Endodermal cell (in vitro differentiated cells): ENCODE results near the gene PHOSPHO1. TPM values are rescaled to one million over a fixed set of nuclear protein-coding genes. Genes with fewer than 3 reads are reported as not detected.

Experiments used
- DNase-seq: peaks from one replicate; pipeline ENCODE4 v3.0.0-alpha.2; 2017
- H3K27ac ChIP-seq: 2 replicates; pipeline ENCODE4 v1.5.1; 2013; ENCODE audit warnings: mild to moderate bottlenecking, low read depth, low read length, moderate library complexity
- H3K27me3 ChIP-seq: 2 replicates; pipeline ENCODE4 v1.6.1; 2013; ENCODE audit warnings: mild to moderate bottlenecking, low read length, moderate library complexity; ENCODE audit not compliant: insufficient read depth, control insufficient read depth, poor library complexity, severe bottlenecking
- H3K36me3 ChIP-seq: 2 replicates; pipeline ENCODE4 v1.7.0; 2013; ENCODE audit warnings: mild to moderate bottlenecking, low read length, moderate library complexity; ENCODE audit not compliant: control insufficient read depth, insufficient read depth
- H3K4me1 ChIP-seq: one replicate; pipeline ENCODE4 v1.7.0; 2013; ENCODE audit warnings: low read length; ENCODE audit not compliant: control insufficient read depth, insufficient read depth
- H3K4me3 ChIP-seq: 2 replicates; pipeline ENCODE4 v1.5.1; 2013; ENCODE audit warnings: mild to moderate bottlenecking, low read length, moderate library complexity
- H3K9ac ChIP-seq: 2 replicates; pipeline ENCODE4 v1.6.1; 2013; ENCODE audit warnings: mild to moderate bottlenecking, low read length, moderate library complexity; ENCODE audit not compliant: poor library complexity, severe bottlenecking; ENCODE audit errors: extremely low read depth
- H3K9me3 ChIP-seq: 2 replicates; pipeline ENCODE4 v1.6.1; 2013; ENCODE audit warnings: mild to moderate bottlenecking, low read length, moderate library complexity; ENCODE audit not compliant: control insufficient read depth
- H3K27ac Mint-ChIP-seq: 2 replicates; pipeline ENCODE4 v1.8.0; 2020; ENCODE audit warnings: mixed read lengths
- H3K27me3 Mint-ChIP-seq: 2 replicates; pipeline ENCODE4 v1.8.0; 2021; ENCODE audit warnings: mild to moderate bottlenecking, mixed read lengths; ENCODE audit not compliant: insufficient read depth
- H3K36me3 Mint-ChIP-seq: 2 replicates; pipeline ENCODE4 v1.8.0; 2020; ENCODE audit warnings: low read depth, mixed read lengths
- H3K4me1 Mint-ChIP-seq: 2 replicates; pipeline ENCODE4 v1.8.0; 2020; ENCODE audit warnings: mixed read lengths
- H3K4me3 Mint-ChIP-seq: 2 replicates; pipeline ENCODE4 v1.8.0; 2020; ENCODE audit warnings: mild to moderate bottlenecking, moderate library complexity, mixed read lengths
- H3K9me3 Mint-ChIP-seq: 2 replicates; pipeline ENCODE4 v1.8.0; 2020; ENCODE audit warnings: mild to moderate bottlenecking, mixed read lengths
- WGBS, 2 experiments: methylation state at CpG; one replicate each; pipeline versions ENCODE4 v1.1.5 to v1.1.7; 2013; ENCODE audit warnings: missing lambda C conversion rate in 2 of 2, mixed read lengths in 1 of 2; ENCODE audit not compliant: insufficient coverage in 1 of 2, insufficient read length in 1 of 2; 5-methylcytosine and 5-hydroxymethylcytosine counted together
- total RNA-seq, 2 donors: library from RNA; stranded (reverse); fragmentation: NEBNext Ultra II Directional in 1 of 2; extraction: Animal tissue kit (Norgen Biotek cat#: 25700) in 1 of 2; gene quantifications; 2 replicates in 1 of 2; 3 replicates in 1 of 2; pipeline ENCODE4 v1.2.1, GENCODE V29; 2021
- TF ChIP-seq, protein P1 (sequence below): fragments of 200-600 bp; sonication (generic); conservative IDR thresholded peaks from 2 replicates; pipeline ENCODE4 v1.5.0; 2021; ENCODE audit warnings: antibody characterized with exemption, mild to moderate bottlenecking

PHOSPHO1 gene
- total RNA-seq, 2 donors from 2014 or later, result 0.82 to 1.3 TPM

DNA sequence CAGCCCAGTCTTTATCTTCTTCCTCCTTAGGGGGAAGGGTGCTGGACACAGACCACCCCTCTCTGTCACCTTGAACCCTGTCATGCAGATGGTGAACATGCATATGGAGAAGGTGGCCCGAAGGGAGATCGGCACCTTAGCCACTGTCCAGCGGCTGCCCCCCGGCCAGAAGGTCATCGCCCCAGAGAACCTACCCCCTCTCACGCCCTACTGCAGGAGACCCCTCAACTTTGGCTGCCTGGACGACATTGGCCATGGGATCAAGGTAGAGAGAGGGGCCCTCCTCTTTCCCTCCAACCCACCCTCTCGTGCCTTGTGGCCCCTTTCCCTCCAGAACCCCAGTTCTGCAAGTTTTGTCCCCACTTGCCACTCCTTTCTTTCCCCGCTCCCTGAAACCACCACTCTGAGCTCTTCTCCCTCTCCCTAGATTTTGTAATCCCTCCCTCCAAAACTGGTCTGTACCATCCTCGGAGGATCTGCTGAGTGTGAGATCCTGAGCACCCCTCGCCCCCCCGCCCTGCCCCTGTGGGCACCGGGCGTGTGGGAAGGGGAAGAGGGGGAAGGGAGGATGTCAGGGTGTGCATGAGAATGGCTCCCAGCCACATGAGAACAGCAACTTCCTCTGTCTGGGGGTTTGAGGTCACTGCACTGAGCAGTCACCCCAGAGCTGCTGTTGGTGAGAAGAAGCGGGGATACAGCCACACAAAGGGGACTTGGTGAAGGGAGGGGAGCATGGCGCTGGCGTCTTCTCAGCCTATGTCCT, 12.8 kb downstream of the PHOSPHO1 start:
- H3K9ac ChIP-seq, result no peak overlapping the region
- no peaks in the 10 kb centered on the region for H3K9me3 Mint-ChIP-seq
- peaks cover 22% of the 10 kb centered on the region for H3K27me3 Mint-ChIP-seq
- H3K36me3 ChIP-seq, result no peaks in the 10 kb centered on the region
- DNase-seq, result no peak
- H3K4me1 Mint-ChIP-seq, result peaks cover 2% of the 10 kb centered on the region
- WGBS, 2 experiments, result 91 to 97% methylated on average over 6 to 17 of the region's 17 CpGs
- TF ChIP-seq, protein P1, sequence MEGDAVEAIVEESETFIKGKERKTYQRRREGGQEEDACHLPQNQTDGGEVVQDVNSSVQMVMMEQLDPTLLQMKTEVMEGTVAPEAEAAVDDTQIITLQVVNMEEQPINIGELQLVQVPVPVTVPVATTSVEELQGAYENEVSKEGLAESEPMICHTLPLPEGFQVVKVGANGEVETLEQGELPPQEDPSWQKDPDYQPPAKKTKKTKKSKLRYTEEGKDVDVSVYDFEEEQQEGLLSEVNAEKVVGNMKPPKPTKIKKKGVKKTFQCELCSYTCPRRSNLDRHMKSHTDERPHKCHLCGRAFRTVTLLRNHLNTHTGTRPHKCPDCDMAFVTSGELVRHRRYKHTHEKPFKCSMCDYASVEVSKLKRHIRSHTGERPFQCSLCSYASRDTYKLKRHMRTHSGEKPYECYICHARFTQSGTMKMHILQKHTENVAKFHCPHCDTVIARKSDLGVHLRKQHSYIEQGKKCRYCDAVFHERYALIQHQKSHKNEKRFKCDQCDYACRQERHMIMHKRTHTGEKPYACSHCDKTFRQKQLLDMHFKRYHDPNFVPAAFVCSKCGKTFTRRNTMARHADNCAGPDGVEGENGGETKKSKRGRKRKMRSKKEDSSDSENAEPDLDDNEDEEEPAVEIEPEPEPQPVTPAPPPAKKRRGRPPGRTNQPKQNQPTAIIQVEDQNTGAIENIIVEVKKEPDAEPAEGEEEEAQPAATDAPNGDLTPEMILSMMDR, result no peak
- no peaks in the 10 kb centered on the region for H3K9me3 ChIP-seq
- H3K4me3 Mint-ChIP-seq, result no peak overlapping the region
- H3K4me1 ChIP-seq, result no peaks in the 10 kb centered on the region
- no peaks in the 10 kb centered on the region for H3K36me3 Mint-ChIP-seq
- no peak overlapping the region for H3K27ac ChIP-seq
- peaks cover 15% of the 10 kb centered on the region for H3K27me3 ChIP-seq
- no peak overlapping the region for H3K27ac Mint-ChIP-seq
- H3K4me3 ChIP-seq, result no peak overlapping the region

DNA sequence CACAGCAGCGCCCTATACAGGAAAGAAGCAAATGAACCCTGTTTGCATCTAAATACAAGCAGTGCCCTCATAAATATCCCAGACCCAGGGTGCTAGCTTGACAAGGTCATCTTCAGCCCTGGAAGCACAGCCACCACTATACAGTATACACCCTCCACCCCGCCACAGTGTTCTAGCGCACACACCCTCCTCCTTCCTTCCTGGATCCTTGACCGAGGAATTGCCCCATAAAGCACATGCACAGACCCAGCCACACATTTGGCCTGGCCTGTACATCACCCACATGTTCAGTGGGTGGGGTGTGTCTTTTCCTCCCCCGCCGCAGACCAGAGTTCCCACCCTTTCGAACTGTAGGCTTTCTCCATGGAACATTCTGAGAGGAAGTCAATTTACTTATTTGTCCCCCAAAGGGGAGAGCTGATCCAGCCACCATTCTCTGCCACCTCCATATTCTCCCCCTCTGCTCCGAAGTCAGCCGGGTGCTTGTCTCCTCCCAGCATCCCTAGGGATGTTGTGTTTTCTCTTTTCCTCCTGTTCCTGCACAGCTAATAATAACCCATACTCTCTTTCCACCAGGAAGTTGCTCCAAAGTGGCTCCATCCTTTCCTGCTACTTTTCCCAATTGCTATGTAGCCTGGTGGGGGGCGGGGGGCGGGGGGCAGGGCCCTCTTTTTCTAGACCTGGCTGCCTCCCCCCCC, 13.5 kb downstream of the PHOSPHO1 start:
- Mint-ChIP-seq H3K27ac (no peak overlapping the region), H3K4me3 (no peak overlapping the region), H3K27me3 (peaks cover 16% of the 10 kb centered on the region), H3K9me3 (no peaks in the 10 kb centered on the region), H3K4me1 (peaks cover 2% of the 10 kb centered on the region), H3K36me3 (no peaks in the 10 kb centered on the region)
- Histone ChIP-seq H3K36me3 (no peaks in the 10 kb centered on the region), H3K27me3 (peaks cover 8% of the 10 kb centered on the region), H3K9ac (no peak overlapping the region), H3K4me1 (no peaks in the 10 kb centered on the region), H3K27ac (no peak overlapping the region), H3K4me3 (no peak overlapping the region), H3K9me3 (no peaks in the 10 kb centered on the region)
- no peak for DNase-seq
- WGBS, 2 experiments, result 88 to 94% methylated on average over 3 to 11 of the region's 11 CpGs
- TF ChIP-seq, protein P1, result no peak

DNA sequence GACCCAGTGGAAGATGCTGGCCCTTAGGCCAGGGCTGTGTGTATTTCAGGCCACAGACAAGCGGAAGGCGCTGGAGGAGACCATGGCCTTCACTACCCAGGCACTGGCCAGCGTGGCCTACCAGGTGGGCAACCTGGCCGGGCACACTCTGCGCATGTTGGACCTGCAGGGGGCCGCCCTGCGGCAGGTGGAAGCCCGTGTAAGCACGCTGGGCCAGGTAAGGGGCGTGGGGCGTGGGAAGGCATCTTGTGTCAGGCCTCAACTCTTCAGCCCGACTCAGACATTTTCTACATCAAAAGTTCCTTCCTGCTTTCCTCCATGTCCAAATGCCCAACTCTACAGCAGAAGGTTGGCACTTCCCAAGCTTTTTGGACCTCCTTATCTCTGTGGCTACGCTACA, 14.1 kb downstream of the PHOSPHO1 start:
- H3K27me3 Mint-ChIP-seq, result peaks cover 10% of the 10 kb centered on the region
- H3K4me1 ChIP-seq, result no peaks in the 10 kb centered on the region
- H3K27ac ChIP-seq, result no peak overlapping the region
- peaks cover 2% of the 10 kb centered on the region for H3K27me3 ChIP-seq
- TF ChIP-seq, protein P1, result no peak
- no peak for DNase-seq
- H3K36me3 ChIP-seq, result no peaks in the 10 kb centered on the region
- H3K9me3 Mint-ChIP-seq, result no peaks in the 10 kb centered on the region
- no peaks in the 10 kb centered on the region for H3K9me3 ChIP-seq
- no peak overlapping the region for H3K4me3 ChIP-seq
- no peak overlapping the region for H3K9ac ChIP-seq
- peaks cover 2% of the 10 kb centered on the region for H3K4me1 Mint-ChIP-seq
- no peak overlapping the region for H3K4me3 Mint-ChIP-seq
- 94 to 100% methylated on average over 7 to 13 of the region's 13 CpGs for WGBS, 2 experiments
- no peaks in the 10 kb centered on the region for H3K36me3 Mint-ChIP-seq
- H3K27ac Mint-ChIP-seq, result no peak overlapping the region
